NB4 (cell line): ENCODE measurements around the gene LRRC37A.
"Not testable (repeated sequence)": the region's sequence is repeated elsewhere in the genome, so short reads cannot be mapped to it uniquely, and the experiment has no call there.

Source experiments
- DNase-seq: peaks from one replicate; pipeline ENCODE4 v3.0.0; 2010; ENCODE audit warnings: low read depth
- H3K4me3 ChIP-seq: one replicate; pipeline ENCODE4 v1.5.1; 2011; ENCODE audit warnings: mild to moderate bottlenecking, low read depth, low read length, moderate library complexity
- CTCF ChIP-seq: IDR thresholded peaks from one replicate; pipeline ENCODE4 v1.5.1; 2012; ENCODE audit warnings: low read depth, low read length
- MAX ChIP-seq: IDR thresholded peaks from 2 replicates; pipeline ENCODE4 v1.6.1; 2011; ENCODE audit warnings: low read depth, low read length
- MYC ChIP-seq: IDR thresholded peaks from 2 replicates; pipeline ENCODE4 v1.6.1; 2011; ENCODE audit warnings: low read depth, low read length
- POLR2A ChIP-seq: IDR thresholded peaks from 2 replicates; pipeline ENCODE4 v1.6.1; 2011; ENCODE audit warnings: mild to moderate bottlenecking; ENCODE audit not compliant: insufficient read length; ENCODE audit errors: extremely low read depth

Gene LRRC37A

GRCh38 chr17:46266063-46266655, 28.8 kb upstream of the LRRC37A start:
- DNase-seq = peak; percentile 39
- peak overlapping the region; percentile 60 for H3K4me3 ChIP-seq
- TF ChIP-seq MYC (0 out of 2 replicates have a peak, but pooled peaks have one; percentile 66), MAX (peak; percentile 74)

- TF ChIP-seq MYC = peak; percentile 37; the same call in 1 of the 2 replicates
- TF ChIP-seq POLR2A = peak; percentile 92
- peak; percentile 33; the same call in 1 of the 2 replicates for TF ChIP-seq MAX
- no peak for TF ChIP-seq CTCF
- DNase-seq = peak; percentile 94
- H3K4me3 ChIP-seq = peak overlapping the region; percentile 80
Observed at GRCh38 chr17:46266656-46267544, 28.0 kb upstream of the LRRC37A start.

- DNase-seq = no peak
- TF ChIP-seq CTCF = no peak
- TF ChIP-seq MYC = no peak
- no peak for TF ChIP-seq MAX
- no peak for TF ChIP-seq POLR2A
- H3K4me3 ChIP-seq = no peak overlapping the region
Observed at GRCh38 chr17:46270032-46270431, 24.9 kb upstream of the LRRC37A start.

- TF ChIP-seq POLR2A = no peak
- no peak for TF ChIP-seq MAX
- no peak for TF ChIP-seq MYC
- no peak for TF ChIP-seq CTCF
- no peak overlapping the region for H3K4me3 ChIP-seq
- no peak for DNase-seq
Observed at GRCh38 chr17:46273541-46274236, 21.2 kb upstream of the LRRC37A start.

- no peak overlapping the region for H3K4me3 ChIP-seq
- DNase-seq = no peak
- no peak for TF ChIP-seq MAX
- no peak for TF ChIP-seq MYC
- TF ChIP-seq CTCF = no peak
- no peak for TF ChIP-seq POLR2A
Observed at GRCh38 chr17:46274238-46274637, 20.7 kb upstream of the LRRC37A start.

- H3K4me3 ChIP-seq, DNase-seq: not testable (repeated sequence)
Observed at GRCh38 chr17:46276728-46277479, 18.0 kb upstream of the LRRC37A start.

- not testable (repeated sequence) for H3K4me3 ChIP-seq, DNase-seq
Observed at GRCh38 chr17:46281336-46281735, 13.6 kb upstream of the LRRC37A start.

- not testable (repeated sequence) for DNase-seq, H3K4me3 ChIP-seq
Observed at GRCh38 chr17:46282635-46283034, 12.3 kb upstream of the LRRC37A start.

GRCh38 chr17:46284467-46284866, 10.5 kb upstream of the LRRC37A start:
- DNase-seq = not testable (repeated sequence)

GRCh38 chr17:46285500-46285899, 9.4 kb upstream of the LRRC37A start:
- DNase-seq, H3K4me3 ChIP-seq: not testable (repeated sequence)

More at GRCh38 chr17:46284467-46284866, 10.5 kb upstream of the LRRC37A start:
- H3K4me3 ChIP-seq = not testable (repeated sequence)
